HCT116 (cell line): ENCODE results near the gene SLC16A7.

Experiments used
- CEBPB ChIP-seq: IDR thresholded peaks from 2 replicates; pipeline ENCODE4 v1.6.1; 2012; ENCODE audit warnings: low read depth
- EZH2 ChIP-seq: fragments of 200-600 bp; sonication (generic); IDR thresholded peaks from 2 replicates; pipeline ENCODE4 v1.6.1; 2017; ENCODE audit warnings: antibody characterized with exemption, mixed run types
- EZH2phosphoT487 ChIP-seq: fragments of 200-600 bp; IDR thresholded peaks from 2 replicates; pipeline ENCODE4 v1.6.1; 2018; ENCODE audit warnings: antibody characterized with exemption, borderline replicate concordance
- JUND ChIP-seq: IDR thresholded peaks from 2 replicates; pipeline ENCODE4 v1.6.1; 2012
- POLR2A ChIP-seq: IDR thresholded peaks from 2 replicates; pipeline ENCODE4 v1.7.0; 2011; ENCODE audit warnings: borderline replicate concordance; ENCODE audit not compliant: insufficient read depth, insufficient read length; ENCODE audit errors: extremely low read depth
- RAD21 ChIP-seq: IDR thresholded peaks from 2 replicates; pipeline ENCODE4 v1.6.1; 2012; ENCODE audit warnings: low read depth, mild to moderate bottlenecking
- ZNF274 ChIP-seq: fragments of 200-500 bp; sonication (Bioruptor generic); IDR thresholded peaks from 2 replicates; pipeline ENCODE4 v1.6.1; 2014; ENCODE audit warnings: mild to moderate bottlenecking, low read depth, low read length, inconsistent platforms
- TF ChIP-seq, protein P1 (sequence below), 3 experiments: fragments of 200-600 bp in 1 of 3; sonication (generic) in 1 of 3; IDR thresholded peaks in 2 of 3; conservative IDR thresholded peaks in 1 of 3; 2 replicates each; pipeline ENCODE4 v1.5.1; 2012 to 2017; ENCODE audit warnings: low read depth in 2 of 3, low read length in 2 of 3, antibody characterized with exemption in 1 of 3, borderline replicate concordance in 1 of 3, control low read depth in 1 of 3, mild to moderate bottlenecking in 1 of 3, mixed read lengths in 1 of 3, mixed run types in 1 of 3, moderate library complexity in 1 of 3; ENCODE audit not compliant: insufficient read depth in 1 of 3
- TF ChIP-seq, protein P2 (sequence below): IDR thresholded peaks from 2 replicates; pipeline ENCODE4 v1.6.1; 2012
- TF ChIP-seq, protein P3 (sequence below): IDR thresholded peaks from 2 replicates; pipeline ENCODE4 v1.6.1; 2012; ENCODE audit warnings: low read depth
- TF ChIP-seq, protein P4 (sequence below): IDR thresholded peaks from 2 replicates; pipeline ENCODE4 v1.6.1; 2011; ENCODE audit warnings: mild to moderate bottlenecking, low read length, moderate library complexity; ENCODE audit not compliant: insufficient replicate concordance; ENCODE audit errors: extremely low read depth

DNA sequence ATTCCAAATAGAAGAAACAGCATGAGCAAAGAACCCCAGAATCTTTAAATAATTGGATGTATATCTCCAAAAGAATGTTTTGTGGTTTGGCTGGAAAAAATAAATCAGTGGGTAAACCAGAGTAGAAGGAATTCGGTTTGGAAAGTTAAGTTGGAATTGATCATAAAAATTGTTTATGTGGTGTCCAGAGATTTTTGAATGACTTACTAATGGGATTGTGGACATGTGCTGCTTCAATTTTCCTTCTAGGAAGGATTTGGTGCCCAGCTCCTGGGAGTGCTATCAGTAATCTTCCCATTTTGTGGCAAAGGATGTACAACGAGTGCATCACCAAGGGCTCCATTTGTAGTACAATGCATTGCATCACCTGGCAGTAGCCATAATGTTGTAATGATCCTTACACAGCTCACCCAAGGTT is 224.8 kb downstream of the SLC16A7 start:
- TF ChIP-seq POLR2A: no peak
- TF ChIP-seq, protein P1, sequence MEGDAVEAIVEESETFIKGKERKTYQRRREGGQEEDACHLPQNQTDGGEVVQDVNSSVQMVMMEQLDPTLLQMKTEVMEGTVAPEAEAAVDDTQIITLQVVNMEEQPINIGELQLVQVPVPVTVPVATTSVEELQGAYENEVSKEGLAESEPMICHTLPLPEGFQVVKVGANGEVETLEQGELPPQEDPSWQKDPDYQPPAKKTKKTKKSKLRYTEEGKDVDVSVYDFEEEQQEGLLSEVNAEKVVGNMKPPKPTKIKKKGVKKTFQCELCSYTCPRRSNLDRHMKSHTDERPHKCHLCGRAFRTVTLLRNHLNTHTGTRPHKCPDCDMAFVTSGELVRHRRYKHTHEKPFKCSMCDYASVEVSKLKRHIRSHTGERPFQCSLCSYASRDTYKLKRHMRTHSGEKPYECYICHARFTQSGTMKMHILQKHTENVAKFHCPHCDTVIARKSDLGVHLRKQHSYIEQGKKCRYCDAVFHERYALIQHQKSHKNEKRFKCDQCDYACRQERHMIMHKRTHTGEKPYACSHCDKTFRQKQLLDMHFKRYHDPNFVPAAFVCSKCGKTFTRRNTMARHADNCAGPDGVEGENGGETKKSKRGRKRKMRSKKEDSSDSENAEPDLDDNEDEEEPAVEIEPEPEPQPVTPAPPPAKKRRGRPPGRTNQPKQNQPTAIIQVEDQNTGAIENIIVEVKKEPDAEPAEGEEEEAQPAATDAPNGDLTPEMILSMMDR (IDR thresholded peaks at IDR 0.05 in 2 of 3, conservative IDR thresholded peaks at IDR 0.05 in 1 of 3; ENCODE audit: borderline replicate concordance in 1 of 3, insufficient read depth in 1 of 3, low read depth in 2 of 3, low read length in 2 of 3): no peak
- TF ChIP-seq EZH2: no peak
- TF ChIP-seq, protein P2, sequence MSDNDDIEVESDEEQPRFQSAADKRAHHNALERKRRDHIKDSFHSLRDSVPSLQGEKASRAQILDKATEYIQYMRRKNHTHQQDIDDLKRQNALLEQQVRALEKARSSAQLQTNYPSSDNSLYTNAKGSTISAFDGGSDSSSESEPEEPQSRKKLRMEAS: no peak
- TF ChIP-seq, protein P3, sequence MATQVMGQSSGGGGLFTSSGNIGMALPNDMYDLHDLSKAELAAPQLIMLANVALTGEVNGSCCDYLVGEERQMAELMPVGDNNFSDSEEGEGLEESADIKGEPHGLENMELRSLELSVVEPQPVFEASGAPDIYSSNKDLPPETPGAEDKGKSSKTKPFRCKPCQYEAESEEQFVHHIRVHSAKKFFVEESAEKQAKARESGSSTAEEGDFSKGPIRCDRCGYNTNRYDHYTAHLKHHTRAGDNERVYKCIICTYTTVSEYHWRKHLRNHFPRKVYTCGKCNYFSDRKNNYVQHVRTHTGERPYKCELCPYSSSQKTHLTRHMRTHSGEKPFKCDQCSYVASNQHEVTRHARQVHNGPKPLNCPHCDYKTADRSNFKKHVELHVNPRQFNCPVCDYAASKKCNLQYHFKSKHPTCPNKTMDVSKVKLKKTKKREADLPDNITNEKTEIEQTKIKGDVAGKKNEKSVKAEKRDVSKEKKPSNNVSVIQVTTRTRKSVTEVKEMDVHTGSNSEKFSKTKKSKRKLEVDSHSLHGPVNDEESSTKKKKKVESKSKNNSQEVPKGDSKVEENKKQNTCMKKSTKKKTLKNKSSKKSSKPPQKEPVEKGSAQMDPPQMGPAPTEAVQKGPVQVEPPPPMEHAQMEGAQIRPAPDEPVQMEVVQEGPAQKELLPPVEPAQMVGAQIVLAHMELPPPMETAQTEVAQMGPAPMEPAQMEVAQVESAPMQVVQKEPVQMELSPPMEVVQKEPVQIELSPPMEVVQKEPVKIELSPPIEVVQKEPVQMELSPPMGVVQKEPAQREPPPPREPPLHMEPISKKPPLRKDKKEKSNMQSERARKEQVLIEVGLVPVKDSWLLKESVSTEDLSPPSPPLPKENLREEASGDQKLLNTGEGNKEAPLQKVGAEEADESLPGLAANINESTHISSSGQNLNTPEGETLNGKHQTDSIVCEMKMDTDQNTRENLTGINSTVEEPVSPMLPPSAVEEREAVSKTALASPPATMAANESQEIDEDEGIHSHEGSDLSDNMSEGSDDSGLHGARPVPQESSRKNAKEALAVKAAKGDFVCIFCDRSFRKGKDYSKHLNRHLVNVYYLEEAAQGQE: no peak
- TF ChIP-seq CEBPB: no peak
- TF ChIP-seq, protein P4, sequence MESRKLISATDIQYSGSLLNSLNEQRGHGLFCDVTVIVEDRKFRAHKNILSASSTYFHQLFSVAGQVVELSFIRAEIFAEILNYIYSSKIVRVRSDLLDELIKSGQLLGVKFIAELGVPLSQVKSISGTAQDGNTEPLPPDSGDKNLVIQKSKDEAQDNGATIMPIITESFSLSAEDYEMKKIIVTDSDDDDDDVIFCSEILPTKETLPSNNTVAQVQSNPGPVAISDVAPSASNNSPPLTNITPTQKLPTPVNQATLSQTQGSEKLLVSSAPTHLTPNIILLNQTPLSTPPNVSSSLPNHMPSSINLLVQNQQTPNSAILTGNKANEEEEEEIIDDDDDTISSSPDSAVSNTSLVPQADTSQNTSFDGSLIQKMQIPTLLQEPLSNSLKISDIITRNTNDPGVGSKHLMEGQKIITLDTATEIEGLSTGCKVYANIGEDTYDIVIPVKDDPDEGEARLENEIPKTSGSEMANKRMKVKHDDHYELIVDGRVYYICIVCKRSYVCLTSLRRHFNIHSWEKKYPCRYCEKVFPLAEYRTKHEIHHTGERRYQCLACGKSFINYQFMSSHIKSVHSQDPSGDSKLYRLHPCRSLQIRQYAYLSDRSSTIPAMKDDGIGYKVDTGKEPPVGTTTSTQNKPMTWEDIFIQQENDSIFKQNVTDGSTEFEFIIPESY: no peak
- TF ChIP-seq ZNF274: no peak
- no peak for TF ChIP-seq EZH2phosphoT487
- TF ChIP-seq RAD21: no peak
- TF ChIP-seq JUND: no peak
